GM18909 (cell line): ENCODE data around the gene FAT4.

Experiments
- ATAC-seq: cut with Tn5 transposase; IDR thresholded peaks from one replicate; pipeline ENCODE4 v1.9.1; 2021; ENCODE audit warnings: mild to moderate bottlenecking; ENCODE audit not compliant: unreplicated experiment, poor library complexity

Gene FAT4

GRCh38 chr4:125316791-125317524, 2.2 kb downstream of the FAT4 start:
- ATAC-seq, result no peak

- ATAC-seq, result no peak
These were observed 2.7 kb downstream of the FAT4 start for GRCh38 chr4:125317525-125317877.

GRCh38 chr4:125319311-125319710, 4.6 kb downstream of the FAT4 start:
- ATAC-seq, result no peak

- no peak for ATAC-seq
These were observed 7.1 kb downstream of the FAT4 start for GRCh38 chr4:125321709-125322365.

GRCh38 chr4:125322366-125322730, 7.6 kb downstream of the FAT4 start:
- no peak for ATAC-seq

GRCh38 chr4:125323654-125324053, 8.9 kb downstream of the FAT4 start:
- ATAC-seq, result no peak

GRCh38 chr4:125325733-125326132, 11.0 kb downstream of the FAT4 start:
- no peak for ATAC-seq

GRCh38 chr4:125331116-125331515, 16.4 kb downstream of the FAT4 start:
- no peak for ATAC-seq

GRCh38 chr4:125334926-125335325, 20.2 kb downstream of the FAT4 start:
- no peak for ATAC-seq

GRCh38 chr4:125338814-125339213, 24.1 kb downstream of the FAT4 start:
- no peak for ATAC-seq

GRCh38 chr4:125344198-125344597, 29.4 kb downstream of the FAT4 start:
- ATAC-seq, result no peak

GRCh38 chr4:125346616-125347015, 31.9 kb downstream of the FAT4 start:
- no peak for ATAC-seq

- no peak for ATAC-seq
These were observed 35.8 kb downstream of the FAT4 start for GRCh38 chr4:125350470-125351135.

GRCh38 chr4:125352521-125352920, 37.8 kb downstream of the FAT4 start:
- ATAC-seq, result no peak

GRCh38 chr4:125353131-125353530, 38.4 kb downstream of the FAT4 start:
- no peak for ATAC-seq

GRCh38 chr4:125355791-125356190, 41.0 kb downstream of the FAT4 start:
- ATAC-seq, result no peak

GRCh38 chr4:125357675-125358074, 42.9 kb downstream of the FAT4 start:
- no peak for ATAC-seq

- no peak for ATAC-seq
These were observed 43.7 kb downstream of the FAT4 start for GRCh38 chr4:125358453-125358852.

- ATAC-seq, result no peak
These were observed 44.6 kb downstream of the FAT4 start for GRCh38 chr4:125359363-125359762.

GRCh38 chr4:125359960-125360634, 45.3 kb downstream of the FAT4 start:
- no peak for ATAC-seq

- no peak for ATAC-seq
These were observed 46.0 kb downstream of the FAT4 start for GRCh38 chr4:125360727-125361126.
